OCI-LY1 (cell line): ENCODE results near the gene FAM83D.

Source experiments
- CTCF ChIP-seq: fragments of 200-600 bp; sonication (generic), shearing (Covaris generic); IDR thresholded peaks from 2 replicates; pipeline ENCODE4 v1.5.1; 2017; ENCODE audit warnings: mild to moderate bottlenecking, antibody characterized with exemption, low read length, moderate library complexity, mixed read lengths
- EZH2 ChIP-seq: fragments of 200-600 bp; sonication (generic), shearing (Covaris generic); IDR thresholded peaks from 2 replicates; pipeline ENCODE4 v1.8.0; 2017; ENCODE audit warnings: borderline replicate concordance, mixed run types, mild to moderate bottlenecking, antibody characterized with exemption, low read length, moderate library complexity, mixed read lengths

GRCh38 chr20:38877483-38877882, 48.7 kb upstream of the FAM83D start:
- TF ChIP-seq CTCF (no peak), EZH2 (no peak)
